ENCODE results near the gene CCDC191.
A peak's percentile ranks its signal among the peaks of the same experiment; 100 is the strongest.

Gene CCDC191

GRCh38 chr3:114056130-114057010 lies at the start of gene CCDC191, which contains the start of gene QTRT2:
CCDC191 (minus strand) TSS chr3:114056526; CDS start chr3:114056466, 60 bp downstream.
QTRT2 (plus strand) TSS chr3:114056737; CDS start chr3:114065258, 8,521 bp downstream.
- Histone ChIP-seq H3K9me3 (ENCODE audit: control insufficient read depth, insufficient read depth, low read depth, low read length) (no peaks in the 10 kb centered on the region), H3K4me1 (ENCODE audit: control insufficient read depth, insufficient read depth, low read length) (no peaks in the 10 kb centered on the region), H3K36me3 (ENCODE audit: control insufficient read depth in 2 of 2, insufficient read depth in 1 of 2, low read length in 2 of 2) (peaks cover 0 to 12% of the 10 kb centered on the region in 2 experiments; a peak in 1 of 3 replicates), H3K4me3 (ENCODE audit: low read depth, low read length) (peak within 1 kb of the TSS; percentile 86), H3K27ac (ENCODE audit: extremely low read depth, low read depth, low read length) (peak within 1 kb of the TSS; percentile 13; the same call in 1 of the 2 replicates)
- ChIA-PET CTCF (no interaction called here), POLR2A (interaction anchor here (0.9 kb wide), 1 partner anchor 9 kb away, joined by 4 read pairs; no protein-coding TSS in a partner anchor)
- TF ChIP-seq, protein P1, sequence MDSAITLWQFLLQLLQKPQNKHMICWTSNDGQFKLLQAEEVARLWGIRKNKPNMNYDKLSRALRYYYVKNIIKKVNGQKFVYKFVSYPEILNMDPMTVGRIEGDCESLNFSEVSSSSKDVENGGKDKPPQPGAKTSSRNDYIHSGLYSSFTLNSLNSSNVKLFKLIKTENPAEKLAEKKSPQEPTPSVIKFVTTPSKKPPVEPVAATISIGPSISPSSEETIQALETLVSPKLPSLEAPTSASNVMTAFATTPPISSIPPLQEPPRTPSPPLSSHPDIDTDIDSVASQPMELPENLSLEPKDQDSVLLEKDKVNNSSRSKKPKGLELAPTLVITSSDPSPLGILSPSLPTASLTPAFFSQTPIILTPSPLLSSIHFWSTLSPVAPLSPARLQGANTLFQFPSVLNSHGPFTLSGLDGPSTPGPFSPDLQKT (IDR thresholded peaks at IDR 0.05; ENCODE audit: borderline replicate concordance, low read depth, low read length), result no peak
- TF ChIP-seq ZNF561 (tag by site-specific recombination; IDR thresholded peaks at IDR 0.05; ENCODE audit: borderline replicate concordance), result 0 out of 2 replicates have a peak, but pooled peaks have one; percentile 36
- no peak for TF ChIP-seq ZNF140 (tag by site-specific recombination; IDR thresholded peaks at IDR 0.05)
- TF ChIP-seq, protein P2, sequence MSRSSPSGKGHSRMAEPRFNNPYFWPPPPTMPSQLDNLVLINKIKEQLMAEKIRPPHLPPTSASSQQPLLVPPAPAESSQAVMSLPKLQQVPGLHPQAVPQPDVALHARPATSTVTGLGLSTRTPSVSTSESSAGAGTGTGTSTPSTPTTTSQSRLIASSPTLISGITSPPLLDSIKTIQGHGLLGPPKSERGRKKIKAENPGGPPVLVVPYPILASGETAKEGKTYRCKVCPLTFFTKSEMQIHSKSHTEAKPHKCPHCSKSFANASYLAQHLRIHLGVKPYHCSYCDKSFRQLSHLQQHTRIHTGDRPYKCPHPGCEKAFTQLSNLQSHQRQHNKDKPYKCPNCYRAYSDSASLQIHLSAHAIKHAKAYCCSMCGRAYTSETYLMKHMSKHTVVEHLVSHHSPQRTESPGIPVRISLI (tag by site-specific recombination; IDR thresholded peaks at IDR 0.05), result peak; percentile 100
- TF ChIP-seq SP7 (tag by site-specific recombination; IDR thresholded peaks at IDR 0.05), result 0 out of 2 replicates have a peak, but pooled peaks have one; percentile 30
- TF ChIP-seq KLF7 (tag by site-specific recombination; IDR thresholded peaks at IDR 0.05; ENCODE audit: borderline replicate concordance), result no peak; the same call in 1 of the 2 replicates
- TF ChIP-seq ZNF76 (tag by site-specific recombination; IDR thresholded peaks at IDR 0.05; ENCODE audit: borderline replicate concordance, low read depth), result peak; percentile 96
- TF ChIP-seq OVOL3 (tag by site-specific recombination; IDR thresholded peaks at IDR 0.05), result no peak
- no peak for TF ChIP-seq ZNF324 (tag by site-specific recombination; IDR thresholded peaks at IDR 0.05)
- no peak for TF ChIP-seq ZNF660 (tag by site-specific recombination; IDR thresholded peaks at IDR 0.05)
- TF ChIP-seq ZNF341 (tag by site-specific recombination; IDR thresholded peaks at IDR 0.05; ENCODE audit: low read depth), result no peak
- TF ChIP-seq IKZF3 (tag by site-specific recombination; IDR thresholded peaks at IDR 0.05), result peak; percentile 56
- no peak for TF ChIP-seq ZSCAN23 (tag by site-specific recombination; IDR thresholded peaks at IDR 0.05)
- peak; percentile 35; the same call in 1 of the 2 replicates for TF ChIP-seq ZBTB48 (tag by site-specific recombination; IDR thresholded peaks at IDR 0.05)
- TF ChIP-seq SETDB1 (IDR thresholded peaks at IDR 0.05; ENCODE audit: insufficient read length, low read length), result peak; percentile 30
- peak; percentile 79 for TF ChIP-seq ZXDB (tag by site-specific recombination; IDR thresholded peaks at IDR 0.05)
- no peak for TF ChIP-seq GLIS2 (tag by site-specific recombination; IDR thresholded peaks at IDR 0.05)
- no peak for TF ChIP-seq ZNF560 (tag by site-specific recombination; IDR thresholded peaks at IDR 0.05; ENCODE audit: borderline replicate concordance)
- no peak for TF ChIP-seq INSM2 (tag by site-specific recombination; IDR thresholded peaks at IDR 0.05)
- TF ChIP-seq ZBTB17 (tag by site-specific recombination; IDR thresholded peaks at IDR 0.05), result peak; percentile 96
- TF ChIP-seq ZNF626 (tag by site-specific recombination; IDR thresholded peaks at IDR 0.05), result no peak
- TF ChIP-seq ZNF449 (tag by site-specific recombination; IDR thresholded peaks at IDR 0.05), result peak; percentile 70
- 0 out of 2 replicates have a peak, but pooled peaks have one; percentile 40 for TF ChIP-seq ZBTB21 (tag by site-specific recombination; IDR thresholded peaks at IDR 0.05)
- TF ChIP-seq ZNF19 (tag by site-specific recombination; IDR thresholded peaks at IDR 0.05; ENCODE audit: low read depth), result no peak
- no peak for TF ChIP-seq HOXD13 (CRISPR knock-in tag; IDR thresholded peaks at IDR 0.05; ENCODE audit: borderline replicate concordance)
- peak; percentile 65 for TF ChIP-seq ZBTB20 (tag by site-specific recombination; IDR thresholded peaks at IDR 0.05)
- TF ChIP-seq MZF1 (tag by site-specific recombination; IDR thresholded peaks at IDR 0.05; ENCODE audit: borderline replicate concordance), result no peak
- TF ChIP-seq ZNF624 (tag by site-specific recombination; IDR thresholded peaks at IDR 0.05), result no peak
- no peak for TF ChIP-seq ZNF18 (tag by site-specific recombination; IDR thresholded peaks at IDR 0.05)
- no peak for TF ChIP-seq PBX3 (CRISPR knock-in tag; IDR thresholded peaks at IDR 0.05)
